HepG2 (cell line): ENCODE measurements around the gene CNTN4. TPM values are rescaled to one million over a fixed set of nuclear protein-coding genes. Genes with fewer than 3 reads are reported as not detected.

Experiments used
- ATAC-seq: fragments of 200-7000 bp; cut with Tn5 transposase; 3 replicates; pipeline ENCODE4 v1.9.1; 2020; ENCODE audit warnings: mild to moderate bottlenecking, moderate library complexity
- BruUV-seq: library from RNA; stranded (reverse); fragments of 400-500 nt; replicated peaks from 2 replicates; lab custom pipeline; 2021; lab: Mats Ljungman, UMichigan
- CTCF ChIA-PET: fragments of 300-600 bp; formaldehyde crosslinking; extraction: SDS; loops from one replicate; lab custom pipeline; 2021; ENCODE audit warnings: low total read pairs, inconsistent platforms, low intra/inter-chr PET ratio; lab: Yijun Ruan, JAX
- POLR2A ChIA-PET: fragments of 350-600 bp; sonication (Branson Sonifier 250); formaldehyde crosslinking; loops from one replicate; lab custom pipeline; 2020; ENCODE audit warnings: antibody characterized with exemption, inconsistent platforms; lab: Yijun Ruan, JAX
- DNase-seq: peaks from one replicate; pipeline ENCODE4 v3.0.0-alpha.2; 2015; ENCODE audit warnings: low spot score
- FAIRE-seq: peaks from 3 replicates; lab custom pipeline; 2011; peaks lifted over from hg19 to GRCh38; lab: Jason Lieb, UNC
- H2AFZ ChIP-seq: one replicate; pipeline ENCODE4 v1.6.1; 2011; ENCODE audit warnings: low read length, inconsistent platforms
- H3K27ac ChIP-seq: fragments of 300-600 bp; 3 replicates; pipeline ENCODE4 v1.8.0; 2011; ENCODE audit warnings: mixed run types, mild to moderate bottlenecking, mixed read lengths, low read length, inconsistent platforms; ENCODE audit not compliant: insufficient read depth; ENCODE audit errors: extremely low read length
- H3K27me3 ChIP-seq, 2 experiments: fragments of 200-600 bp in 1 of 2; 2 replicates in 1 of 2; 3 replicates in 1 of 2; pipeline versions ENCODE4 v1.6.0 to v1.8.0; 2011; ENCODE audit warnings: low read length in 2 of 2, mild to moderate bottlenecking in 2 of 2, moderate library complexity in 2 of 2, inconsistent platforms in 1 of 2; ENCODE audit not compliant: insufficient read depth in 2 of 2, control insufficient read depth in 1 of 2
- H3K36me3 ChIP-seq, 2 experiments: fragments of 200-600 bp in 1 of 2; replicated peaks in 1 of 2; 2 replicates in 1 of 2; 3 replicates in 1 of 2; pipeline versions ENCODE4 v1.5.1 to v1.8.0; 2011; ENCODE audit warnings: low read length in 2 of 2, inconsistent platforms in 1 of 2; ENCODE audit not compliant: insufficient read depth in 2 of 2, control insufficient read depth in 1 of 2
- H3K4me1 ChIP-seq: 2 replicates; pipeline ENCODE4 v1.5.1; 2012; ENCODE audit warnings: low read length, inconsistent platforms; ENCODE audit not compliant: insufficient read depth
- H3K4me2 ChIP-seq: 2 replicates; pipeline ENCODE4 v1.6.0; 2011; ENCODE audit warnings: low read depth, low read length, inconsistent platforms
- H3K4me3 ChIP-seq, 3 experiments: fragments of 200-600 bp in 1 of 3; sonication (generic), shearing (Covaris generic) in 1 of 3; replicated peaks in 1 of 3; 2 replicates each; pipeline ENCODE4 v1.5.1; 2011 to 2016; ENCODE audit warnings: low read length in 3 of 3, inconsistent platforms in 2 of 3, low read depth in 2 of 3, mild to moderate bottlenecking in 2 of 3, control low read depth in 1 of 3, mixed read lengths in 1 of 3; ENCODE audit not compliant: insufficient read depth in 1 of 3
- H3K79me2 ChIP-seq: one replicate; pipeline ENCODE4 v1.6.1; 2011; ENCODE audit warnings: low read length, inconsistent platforms; ENCODE audit not compliant: insufficient read depth
- H3K9ac ChIP-seq: 2 replicates; pipeline ENCODE4 v1.6.0; 2011; ENCODE audit warnings: mild to moderate bottlenecking, low read depth, low read length, inconsistent platforms; ENCODE audit not compliant: insufficient read depth
- H3K9me3 ChIP-seq: 2 replicates; pipeline ENCODE4 v1.5.1; 2012; ENCODE audit warnings: mild to moderate bottlenecking, low read length
- H4K20me1 ChIP-seq: 2 replicates; pipeline ENCODE4 v1.6.0; 2011; ENCODE audit warnings: inconsistent platforms, mild to moderate bottlenecking, low read length, moderate library complexity; ENCODE audit not compliant: insufficient read depth
- AHDC1 ChIP-seq: sonication (generic); formaldehyde crosslinking; IDR thresholded peaks from 2 replicates; pipeline ENCODE4 v1.5.1; 2020; ENCODE audit warnings: mild to moderate bottlenecking, missing genetic modification reagents, borderline replicate concordance
- ARHGAP35 ChIP-seq: sonication (generic); formaldehyde crosslinking; IDR thresholded peaks from 2 replicates; pipeline ENCODE4 v1.9.0; 2022; ENCODE audit warnings: mild to moderate bottlenecking, inconsistent platforms, moderate library complexity, missing genetic modification reagents, borderline replicate concordance
- HNF1A ChIP-seq, 2 experiments: sonication (generic) in 1 of 2; formaldehyde crosslinking in 1 of 2; IDR thresholded peaks; 2 replicates each; pipeline versions ENCODE4 v1.4.0 to v1.6.1; 2016 to 2020; ENCODE audit warnings: borderline replicate concordance in 1 of 2, low read depth in 1 of 2, mild to moderate bottlenecking in 1 of 2, missing genetic modification reagents in 1 of 2
- NFE2 ChIP-seq: sonication (generic); formaldehyde crosslinking; IDR thresholded peaks from 2 replicates; pipeline ENCODE4 v1.4.0; 2020; ENCODE audit warnings: missing genetic modification reagents
- ZNF281 ChIP-seq: sonication (generic); formaldehyde crosslinking; IDR thresholded peaks from 2 replicates; pipeline ENCODE4 v1.4.0; 2020; ENCODE audit warnings: missing genetic modification reagents, borderline replicate concordance
- ZNF512 ChIP-seq: sonication (generic); formaldehyde crosslinking; IDR thresholded peaks from 2 replicates; pipeline ENCODE4 v1.4.0; 2020; ENCODE audit warnings: mild to moderate bottlenecking, missing genetic modification reagents
- ZNF615 ChIP-seq: sonication (generic); formaldehyde crosslinking; IDR thresholded peaks from 2 replicates; pipeline ENCODE4 v1.5.0; 2020; ENCODE audit warnings: mild to moderate bottlenecking, missing genetic modification reagents, borderline replicate concordance
- ZNF720 ChIP-seq: sonication (generic); formaldehyde crosslinking; IDR thresholded peaks from 2 replicates; pipeline ENCODE4 v1.4.0; 2020; ENCODE audit warnings: missing genetic modification reagents
- ZNF879 ChIP-seq: sonication (generic); formaldehyde crosslinking; IDR thresholded peaks from 2 replicates; pipeline ENCODE4 v1.8.1; 2023; ENCODE audit warnings: missing genetic modification reagents
- WGBS: methylation state at CpG from one replicate; pipeline ENCODE4 v1.1.6; 2017; ENCODE audit warnings: low lambda C conversion rate; 5-methylcytosine and 5-hydroxymethylcytosine counted together
- in situ Hi-C: cut with HindIII; loops from 2 replicates; pipeline ENCODE4 v1.10.0; 2017; ENCODE audit warnings: low pct_unique_long_range_greater_than_20kb; ENCODE audit not compliant: extremely low pct_ligation_motif_present
- intact Hi-C: fragments of 100-400 bp; cut with micrococcal nuclease; formaldehyde crosslinking; loops from one replicate; pipeline ENCODE4 v1.10.0; 2022; ENCODE audit not compliant: unreplicated experiment
- polyA plus RNA-seq, 8 experiments: library from polyadenylated mRNA; depleted of rRNA in 3 of 8; stranded (reverse) in 7 of 8; unstranded in 1 of 8; fragments of >200 nt; fragmentation: Illumina TruSeq in 4 of 8; extraction: Trizol in 4 of 8; gene quantifications; 2 replicates each; pipeline versions ENCODE4 v1.2.1 to v1.2.3, GENCODE V29; 2011 to 2016; ENCODE audit warnings: low read depth in 4 of 8, missing spikeins in 1 of 8, mixed read lengths in 1 of 8; ENCODE audit not compliant: insufficient read depth in 1 of 8
- total RNA-seq, 5 experiments: library from RNA; depleted of rRNA; stranded (reverse); fragments of >200 nt; fragmentation: Illumina TruSeq; extraction: Trizol; gene quantifications; 2 replicates each; pipeline ENCODE4 v1.2.3, GENCODE V29; 2016; ENCODE audit warnings: low read depth in 1 of 5

The CNTN4 gene
- total and polyA plus RNA-seq, 2 of the 13 experiments (the other 11 are each of a cell fraction or from before 2014, with no cell fraction given), result 0.01 to 0.13 TPM

- no peak overlapping the region for H3K27ac ChIP-seq
- no peaks in the 10 kb centered on the region for H3K27me3 ChIP-seq
- in situ Hi-C loops, result no loop called here
- ChIA-PET CTCF (no interaction called here), POLR2A (no interaction called here)
- H3K9ac ChIP-seq, result no peak overlapping the region
- H3K4me2 ChIP-seq, result no peak overlapping the region
- no peaks in the 10 kb centered on the region for H3K4me1 ChIP-seq
- no peaks in the 10 kb centered on the region for H3K36me3 ChIP-seq
- no peaks in the 10 kb centered on the region for H4K20me1 ChIP-seq
- no peak for DNase-seq
- 2% methylated on average over 3 of the region's 3 CpGs for WGBS
- no peak for ATAC-seq
- intact Hi-C loops, result no loop called here
- H3K9me3 ChIP-seq, result no peaks in the 10 kb centered on the region
- H3K79me2 ChIP-seq, result no peaks in the 10 kb centered on the region
- no peak overlapping the region for H2AFZ ChIP-seq
- no peak for FAIRE-seq
- H3K4me3 ChIP-seq, result no peak overlapping the region
- no TSS peak for BruUV-seq
- TF ChIP-seq AHDC1 (CRISPR knock-in tag) (no peak), ZNF720 (no peak), NFE2 (CRISPR knock-in tag) (no peak), ZNF879 (CRISPR knock-in tag) (no peak), ARHGAP35 (CRISPR knock-in tag) (no peak), ZNF615 (CRISPR knock-in tag) (no peak), HNF1A (IDR thresholded peaks at IDR 0.05; ENCODE audit: low read depth) (no peak), HNF1A (CRISPR knock-in tag; IDR thresholded peaks at IDR 0.05; ENCODE audit: borderline replicate concordance) (no peak), ZNF512 (CRISPR knock-in tag) (no peak), ZNF281 (CRISPR knock-in tag) (no peak)
These were observed 752.7 kb downstream of the CNTN4 start for GRCh38 chr3:2851361-2851760.
